Smooth muscle cell (in vitro differentiated cells): ENCODE data around the gene AR. TPM values are rescaled to one million over a fixed set of nuclear protein-coding genes. Genes with fewer than 3 reads are reported as not detected.

Source experiments
- DNase-seq: peaks from one replicate; lab custom pipeline; 2025; ENCODE audit not compliant: unreplicated experiment; lab: John Stamatoyannopoulos, UW
- H2AFZ ChIP-seq: fragments of 200-600 bp; sonication (generic); 2 replicates; pipeline ENCODE4 v1.6.0; 2016; ENCODE audit warnings: antibody characterized with exemption, low read depth, mild to moderate bottlenecking
- H3F3A ChIP-seq: fragments of 200-600 bp; sonication (generic); 2 replicates; pipeline ENCODE4 v1.6.0; 2017; ENCODE audit warnings: antibody characterized with exemption, low read depth
- H3K27ac ChIP-seq: fragments of 200-600 bp; sonication (generic); 2 replicates; pipeline ENCODE4 v1.5.1; 2016; ENCODE audit warnings: low read depth, mild to moderate bottlenecking
- H3K27me3 ChIP-seq: fragments of 200-600 bp; sonication (generic); 2 replicates; pipeline ENCODE4 v1.6.1; 2016; ENCODE audit warnings: low read depth, mild to moderate bottlenecking
- H3K36me3 ChIP-seq: fragments of 200-600 bp; sonication (generic); 2 replicates; pipeline ENCODE4 v1.5.1; 2016; ENCODE audit warnings: low read depth
- H3K4me1 ChIP-seq: fragments of 200-600 bp; sonication (generic); 2 replicates; pipeline ENCODE4 v1.5.1; 2016; ENCODE audit warnings: low read depth
- H3K4me2 ChIP-seq: fragments of 200-600 bp; sonication (generic); 2 replicates; pipeline ENCODE4 v1.6.0; 2016; ENCODE audit warnings: mild to moderate bottlenecking
- H3K4me3 ChIP-seq: fragments of 200-600 bp; sonication (generic); 2 replicates; pipeline ENCODE4 v1.5.1; 2016; ENCODE audit warnings: mild to moderate bottlenecking
- H3K79me2 ChIP-seq: fragments of 200-600 bp; sonication (generic); 2 replicates; pipeline ENCODE4 v1.6.0; 2016; ENCODE audit warnings: low read depth, mild to moderate bottlenecking
- H3K9ac ChIP-seq: fragments of 200-600 bp; sonication (generic); 2 replicates; pipeline ENCODE4 v1.6.0; 2016; ENCODE audit warnings: low read depth
- H3K9me3 ChIP-seq: fragments of 200-600 bp; sonication (generic); replicated peaks from 2 replicates; pipeline ENCODE4 v1.5.1; 2016; ENCODE audit warnings: low read depth
- H4K20me1 ChIP-seq: fragments of 200-600 bp; sonication (generic); 2 replicates; pipeline ENCODE4 v1.6.0; 2016; ENCODE audit warnings: low read depth
- WGBS: methylation state at CpG from one replicate; pipeline ENCODE4 v1.1.7; 2016; ENCODE audit warnings: low lambda C conversion rate; 5-methylcytosine and 5-hydroxymethylcytosine counted together
- polyA plus RNA-seq: library from polyadenylated mRNA; unstranded; fragments of >200 nt; fragmentation: Nextera tagmentation; extraction: Ambion mirVana; gene quantifications from 2 replicates; pipeline ENCODE4 v1.2.1, GENCODE V29; 2016
- total RNA-seq: library from RNA; depleted of rRNA; stranded (reverse); fragments of >200 nt; gene quantifications from 2 replicates; pipeline ENCODE4 v1.2.3, GENCODE V29; 2014
- TF ChIP-seq, protein P1 (sequence below): fragments of 200-600 bp; sonication (generic); IDR thresholded peaks from 2 replicates; pipeline ENCODE4 v1.5.1; 2017; ENCODE audit warnings: borderline replicate concordance, mild to moderate bottlenecking, antibody characterized with exemption; ENCODE audit not compliant: insufficient read depth, poor library complexity, severe bottlenecking

AR gene, protein sequence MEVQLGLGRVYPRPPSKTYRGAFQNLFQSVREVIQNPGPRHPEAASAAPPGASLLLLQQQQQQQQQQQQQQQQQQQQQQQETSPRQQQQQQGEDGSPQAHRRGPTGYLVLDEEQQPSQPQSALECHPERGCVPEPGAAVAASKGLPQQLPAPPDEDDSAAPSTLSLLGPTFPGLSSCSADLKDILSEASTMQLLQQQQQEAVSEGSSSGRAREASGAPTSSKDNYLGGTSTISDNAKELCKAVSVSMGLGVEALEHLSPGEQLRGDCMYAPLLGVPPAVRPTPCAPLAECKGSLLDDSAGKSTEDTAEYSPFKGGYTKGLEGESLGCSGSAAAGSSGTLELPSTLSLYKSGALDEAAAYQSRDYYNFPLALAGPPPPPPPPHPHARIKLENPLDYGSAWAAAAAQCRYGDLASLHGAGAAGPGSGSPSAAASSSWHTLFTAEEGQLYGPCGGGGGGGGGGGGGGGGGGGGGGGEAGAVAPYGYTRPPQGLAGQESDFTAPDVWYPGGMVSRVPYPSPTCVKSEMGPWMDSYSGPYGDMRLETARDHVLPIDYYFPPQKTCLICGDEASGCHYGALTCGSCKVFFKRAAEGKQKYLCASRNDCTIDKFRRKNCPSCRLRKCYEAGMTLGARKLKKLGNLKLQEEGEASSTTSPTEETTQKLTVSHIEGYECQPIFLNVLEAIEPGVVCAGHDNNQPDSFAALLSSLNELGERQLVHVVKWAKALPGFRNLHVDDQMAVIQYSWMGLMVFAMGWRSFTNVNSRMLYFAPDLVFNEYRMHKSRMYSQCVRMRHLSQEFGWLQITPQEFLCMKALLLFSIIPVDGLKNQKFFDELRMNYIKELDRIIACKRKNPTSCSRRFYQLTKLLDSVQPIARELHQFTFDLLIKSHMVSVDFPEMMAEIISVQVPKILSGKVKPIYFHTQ
- total RNA-seq (2.4 and 2.7 TPM in 2 replicates), polyA plus RNA-seq (0.72 and 1.3 TPM in 2 replicates)

GRCh38 chrX:67543818-67544217 lies at the start of gene AR:
AR (plus strand) TSS chrX:67544021; CDS start chrX:67545147, 1,126 bp downstream.
- peak within 1 kb of the TSS; percentile 50 for H2AFZ ChIP-seq
- WGBS: 56% methylated on average over 20 of the region's 30 CpGs

GRCh38 chrX:67500617-67501016 lies 43.2 kb upstream of the AR start:
- Histone ChIP-seq H3K4me3 (no peak overlapping the region), H3K4me1 (no peaks in the 10 kb centered on the region), H2AFZ (no peak overlapping the region), H3K9me3 (no peaks in the 10 kb centered on the region), H3K36me3 (no peaks in the 10 kb centered on the region), H3K9ac (no peak overlapping the region), H4K20me1 (no peaks in the 10 kb centered on the region), H3K79me2 (no peaks in the 10 kb centered on the region), H3K27me3 (no peaks in the 10 kb centered on the region), H3K4me2 (no peak overlapping the region), H3K27ac (no peak overlapping the region), H3F3A (no peaks in the 10 kb centered on the region)
- DNase-seq: no peak
- 45% methylated on average over 1 of the region's 1 CpG for WGBS
- TF ChIP-seq, protein P1, sequence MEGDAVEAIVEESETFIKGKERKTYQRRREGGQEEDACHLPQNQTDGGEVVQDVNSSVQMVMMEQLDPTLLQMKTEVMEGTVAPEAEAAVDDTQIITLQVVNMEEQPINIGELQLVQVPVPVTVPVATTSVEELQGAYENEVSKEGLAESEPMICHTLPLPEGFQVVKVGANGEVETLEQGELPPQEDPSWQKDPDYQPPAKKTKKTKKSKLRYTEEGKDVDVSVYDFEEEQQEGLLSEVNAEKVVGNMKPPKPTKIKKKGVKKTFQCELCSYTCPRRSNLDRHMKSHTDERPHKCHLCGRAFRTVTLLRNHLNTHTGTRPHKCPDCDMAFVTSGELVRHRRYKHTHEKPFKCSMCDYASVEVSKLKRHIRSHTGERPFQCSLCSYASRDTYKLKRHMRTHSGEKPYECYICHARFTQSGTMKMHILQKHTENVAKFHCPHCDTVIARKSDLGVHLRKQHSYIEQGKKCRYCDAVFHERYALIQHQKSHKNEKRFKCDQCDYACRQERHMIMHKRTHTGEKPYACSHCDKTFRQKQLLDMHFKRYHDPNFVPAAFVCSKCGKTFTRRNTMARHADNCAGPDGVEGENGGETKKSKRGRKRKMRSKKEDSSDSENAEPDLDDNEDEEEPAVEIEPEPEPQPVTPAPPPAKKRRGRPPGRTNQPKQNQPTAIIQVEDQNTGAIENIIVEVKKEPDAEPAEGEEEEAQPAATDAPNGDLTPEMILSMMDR: no peak

More at GRCh38 chrX:67543818-67544217, at the start of gene AR:
- Histone ChIP-seq H3F3A (no peaks in the 10 kb centered on the region), H3K9me3 (no peaks in the 10 kb centered on the region), H3K27me3 (peaks cover 4% of the 10 kb centered on the region), H3K27ac (no peak within 1 kb of the TSS), H3K79me2 (no peaks in the 10 kb centered on the region), H4K20me1 (no peaks in the 10 kb centered on the region), H3K4me2 (peak within 1 kb of the TSS; percentile 84), H3K36me3 (no peaks in the 10 kb centered on the region), H3K4me3 (peak within 1 kb of the TSS; percentile 50), H3K9ac (no peak within 1 kb of the TSS), H3K4me1 (no peaks in the 10 kb centered on the region)
- TF ChIP-seq, protein P1: no peak
- DNase-seq: peak; percentile 7

DNA sequence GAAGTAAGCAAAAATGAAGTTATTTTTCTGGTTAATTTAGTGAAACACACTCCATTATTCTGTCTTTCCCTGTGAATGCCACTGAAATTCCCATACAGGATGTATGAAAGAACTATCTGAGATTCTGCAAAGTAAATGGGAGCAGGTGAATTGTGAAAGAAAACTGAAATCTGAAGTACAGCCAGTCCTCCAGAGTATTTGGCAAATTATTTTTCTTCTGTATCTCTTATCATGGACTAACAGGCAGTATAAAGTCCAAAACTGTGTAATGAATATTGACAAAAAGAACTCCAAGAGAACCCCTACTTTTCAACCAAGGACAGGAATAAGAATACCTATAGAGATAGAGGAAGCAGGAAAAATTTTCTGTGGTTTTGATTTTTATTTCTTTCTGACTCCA lies 40.8 kb upstream of the AR start:
- H3K27ac ChIP-seq: no peak overlapping the region
- H3F3A ChIP-seq: no peaks in the 10 kb centered on the region
- no peaks in the 10 kb centered on the region for H3K79me2 ChIP-seq
- no peaks in the 10 kb centered on the region for H4K20me1 ChIP-seq
- no peaks in the 10 kb centered on the region for H3K4me1 ChIP-seq
- no peak overlapping the region for H2AFZ ChIP-seq
- H3K4me3 ChIP-seq: no peak overlapping the region
- H3K27me3 ChIP-seq: no peaks in the 10 kb centered on the region
- TF ChIP-seq, protein P1: no peak
- no peaks in the 10 kb centered on the region for H3K36me3 ChIP-seq
- no peak for DNase-seq
- no peak overlapping the region for H3K4me2 ChIP-seq
- H3K9ac ChIP-seq: no peak overlapping the region
- H3K9me3 ChIP-seq: no peaks in the 10 kb centered on the region
